Measurements from ENCODE around the gene USP20. TPM values are rescaled to one million over a fixed set of nuclear protein-coding genes. Genes with fewer than 3 reads are reported as not detected.

The USP20 gene
- total RNA-seq, 2 donors from 2014 or later = 14.5 to 23.4 TPM

DNA sequence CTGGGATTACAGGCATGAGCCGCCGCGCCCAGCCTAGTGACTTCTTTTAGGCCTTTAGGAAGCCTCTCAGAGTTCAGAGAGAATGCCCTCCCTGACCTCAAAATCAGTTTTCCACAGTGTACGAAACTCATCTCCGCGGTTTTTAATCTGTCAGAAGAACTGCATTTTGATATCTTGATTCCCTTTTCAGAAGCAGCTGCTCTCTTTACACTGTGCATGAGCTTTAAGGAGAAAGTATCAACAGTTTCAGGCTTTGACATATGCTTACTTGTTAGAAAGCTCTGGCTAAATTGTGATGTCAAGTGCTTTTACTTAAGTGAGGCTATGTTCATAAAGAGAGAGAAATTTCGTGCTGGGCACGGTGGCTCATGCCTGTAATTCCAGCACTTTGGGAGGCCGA, 74.6 kb downstream of the USP20 start:
- ATAC-seq (no peak), DNase-seq (no peak)
- Histone ChIP-seq H3K4me3 (no peak overlapping the region), H3K36me3 (replicated peaks in 1 of 2; ENCODE audit: insufficient read depth in 1 of 2, low read depth in 2 of 2) (no peaks in the 10 kb centered on the region), H3K27me3 (no peaks in the 10 kb centered on the region), H3K27ac (no peak overlapping the region), H3K9me3 (no peaks in the 10 kb centered on the region), H3K4me1 (no peaks in the 10 kb centered on the region)
- TF ChIP-seq, protein P1, sequence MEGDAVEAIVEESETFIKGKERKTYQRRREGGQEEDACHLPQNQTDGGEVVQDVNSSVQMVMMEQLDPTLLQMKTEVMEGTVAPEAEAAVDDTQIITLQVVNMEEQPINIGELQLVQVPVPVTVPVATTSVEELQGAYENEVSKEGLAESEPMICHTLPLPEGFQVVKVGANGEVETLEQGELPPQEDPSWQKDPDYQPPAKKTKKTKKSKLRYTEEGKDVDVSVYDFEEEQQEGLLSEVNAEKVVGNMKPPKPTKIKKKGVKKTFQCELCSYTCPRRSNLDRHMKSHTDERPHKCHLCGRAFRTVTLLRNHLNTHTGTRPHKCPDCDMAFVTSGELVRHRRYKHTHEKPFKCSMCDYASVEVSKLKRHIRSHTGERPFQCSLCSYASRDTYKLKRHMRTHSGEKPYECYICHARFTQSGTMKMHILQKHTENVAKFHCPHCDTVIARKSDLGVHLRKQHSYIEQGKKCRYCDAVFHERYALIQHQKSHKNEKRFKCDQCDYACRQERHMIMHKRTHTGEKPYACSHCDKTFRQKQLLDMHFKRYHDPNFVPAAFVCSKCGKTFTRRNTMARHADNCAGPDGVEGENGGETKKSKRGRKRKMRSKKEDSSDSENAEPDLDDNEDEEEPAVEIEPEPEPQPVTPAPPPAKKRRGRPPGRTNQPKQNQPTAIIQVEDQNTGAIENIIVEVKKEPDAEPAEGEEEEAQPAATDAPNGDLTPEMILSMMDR (IDR thresholded peaks at IDR 0.05) = no peak
- no peak for TF ChIP-seq POLR2A (IDR thresholded peaks at IDR 0.05)
- intact Hi-C loops (cut with DNase I) = no loop called here
- WGBS, 2 donors = 95 to 97% methylated on average over 9 of the region's 9 CpGs

DNA sequence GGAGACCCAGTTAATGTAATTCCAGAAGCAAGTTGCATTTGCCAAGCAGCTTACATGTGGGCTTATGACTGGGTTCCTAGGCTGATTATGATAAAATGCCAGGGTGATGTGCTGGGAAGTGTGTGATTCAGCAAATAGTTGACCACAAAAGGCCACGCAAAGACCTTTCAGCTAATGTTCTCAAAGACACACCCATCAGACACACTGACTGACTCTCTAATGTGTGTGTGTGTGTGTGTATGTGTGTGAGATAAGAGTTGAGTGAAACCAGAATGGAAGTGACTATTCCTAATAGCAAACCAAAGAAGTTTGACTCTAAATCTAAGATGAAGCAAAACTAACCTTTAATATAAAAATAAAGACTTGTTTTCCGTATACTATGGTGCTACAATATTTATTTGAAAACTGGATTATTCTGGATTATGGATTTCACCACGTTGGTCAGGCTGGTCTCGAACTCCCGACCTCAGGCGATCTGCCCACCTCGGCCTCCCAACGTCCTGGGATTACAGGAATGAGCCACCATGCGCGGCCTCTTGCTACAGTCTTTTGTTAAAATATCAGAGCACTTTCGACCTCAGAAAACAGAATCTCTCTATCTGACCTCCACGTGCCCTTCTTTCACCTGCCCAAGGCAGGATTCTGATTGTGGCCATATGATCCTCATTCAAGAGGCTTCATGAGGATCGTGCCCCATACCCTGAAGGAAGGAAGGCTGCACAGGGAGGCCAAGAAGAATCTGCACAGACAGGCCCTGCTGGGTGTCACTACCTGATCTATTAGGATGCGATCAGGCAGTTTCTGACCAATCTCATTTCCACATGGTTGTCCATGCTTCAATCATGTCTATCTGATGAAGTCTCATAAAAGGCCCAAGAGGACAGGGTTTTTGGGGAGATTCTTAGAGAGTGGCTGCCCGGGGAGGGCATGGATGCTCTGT, 75.6 kb downstream of the USP20 start:
- no peak for ATAC-seq
- intact Hi-C loops (cut with DNase I) = no loop called here

DNA sequence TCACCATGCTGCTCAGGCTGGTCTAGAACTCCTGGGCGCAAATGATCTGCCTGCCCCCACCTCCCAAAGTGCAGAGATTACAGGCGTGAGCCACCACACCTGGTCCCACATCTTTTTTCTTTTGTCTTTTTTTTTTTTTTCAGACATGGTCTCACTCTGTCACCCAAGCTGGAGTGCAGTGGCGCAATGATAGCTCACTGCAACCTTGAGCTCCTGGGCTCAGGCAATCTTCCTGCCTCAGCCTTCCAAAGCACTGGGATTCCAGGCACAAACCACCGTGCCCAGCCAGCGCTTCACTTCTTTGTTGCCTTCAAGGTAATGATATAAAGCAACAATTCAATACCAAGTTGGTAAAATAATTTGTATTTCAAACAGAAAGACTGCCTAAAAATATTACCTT, 78.8 kb downstream of the USP20 start:
- H3K27me3 ChIP-seq = no peaks in the 10 kb centered on the region
- no peak overlapping the region for H3K27ac ChIP-seq
- no peaks in the 10 kb centered on the region for H3K9me3 ChIP-seq
- ATAC-seq (no peak), DNase-seq (no peak)
- TF ChIP-seq, protein P1 (IDR thresholded peaks at IDR 0.05) = no peak
- TF ChIP-seq POLR2A (IDR thresholded peaks at IDR 0.05) = no peak
- no peaks in the 10 kb centered on the region for H3K4me1 ChIP-seq
- no peak overlapping the region for H3K4me3 ChIP-seq
- intact Hi-C loops (cut with DNase I) = no loop called here
- no peaks in the 10 kb centered on the region for H3K36me3 ChIP-seq (replicated peaks in 1 of 2; ENCODE audit: insufficient read depth in 1 of 2, low read depth in 2 of 2)
- WGBS, 2 donors = 89 to 93% methylated on average over 5 of the region's 5 CpGs

More for the DNA sequence above, 75.6 kb downstream of the USP20 start:
- peak in 1 of 4 donors; percentile 44 for DNase-seq
- H3K4me1 ChIP-seq = no peaks in the 10 kb centered on the region
- no peaks in the 10 kb centered on the region for H3K27me3 ChIP-seq
- no peak for TF ChIP-seq POLR2A (IDR thresholded peaks at IDR 0.05)
- TF ChIP-seq, protein P1 (IDR thresholded peaks at IDR 0.05) = no peak
- no peak overlapping the region for H3K27ac ChIP-seq
- no peaks in the 10 kb centered on the region for H3K9me3 ChIP-seq
- H3K36me3 ChIP-seq (replicated peaks in 1 of 2; ENCODE audit: insufficient read depth in 1 of 2, low read depth in 2 of 2) = no peaks in the 10 kb centered on the region
- 83 to 89% methylated on average over 15 of the region's 15 CpGs for WGBS, 2 donors
- no peak overlapping the region for H3K4me3 ChIP-seq

DNA sequence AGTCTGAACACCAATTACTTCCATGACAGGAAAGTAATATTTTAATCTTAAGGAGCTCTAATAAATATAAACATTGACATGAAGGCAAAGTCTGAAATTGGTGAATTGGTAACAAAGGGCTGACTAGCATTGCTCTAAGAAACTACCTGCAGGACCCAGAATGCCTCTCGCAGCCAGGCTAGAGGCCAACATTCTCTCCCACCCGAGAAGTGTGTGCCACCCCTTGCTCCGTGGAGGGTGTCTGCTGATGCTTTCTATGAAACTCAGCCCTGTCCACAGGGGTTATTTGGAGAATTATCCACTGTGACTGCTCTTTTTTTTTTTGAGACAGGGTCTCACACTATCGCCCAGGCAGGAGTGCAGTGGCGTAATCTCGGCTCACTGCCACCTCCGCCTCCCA, 81.4 kb downstream of the USP20 start:
- no peak for TF ChIP-seq POLR2A (IDR thresholded peaks at IDR 0.05)
- TF ChIP-seq, protein P1 (IDR thresholded peaks at IDR 0.05) = no peak
- Histone ChIP-seq H3K36me3 (replicated peaks in 1 of 2; ENCODE audit: insufficient read depth in 1 of 2, low read depth in 2 of 2) (no peaks in the 10 kb centered on the region), H3K27ac (no peak overlapping the region), H3K9me3 (no peaks in the 10 kb centered on the region), H3K4me1 (no peaks in the 10 kb centered on the region), H3K4me3 (no peak overlapping the region), H3K27me3 (no peaks in the 10 kb centered on the region)
- intact Hi-C loops (cut with DNase I) = no loop called here
- 92 to 99% methylated on average over 7 of the region's 7 CpGs for WGBS, 2 donors
- DNase-seq (no peak), ATAC-seq (no peak)
